HG02885 (cell line): Measurements from ENCODE around the gene C16orf86.
A peak's percentile ranks its signal among the peaks of the same experiment; 100 is the strongest.

Source experiments
- ATAC-seq: cut with Tn5 transposase; IDR thresholded peaks from one replicate; pipeline ENCODE4 v1.9.1; 2021; ENCODE audit warnings: mild to moderate bottlenecking; ENCODE audit not compliant: unreplicated experiment, poor library complexity

The C16orf86 gene

GRCh38 chr16:67653128-67653788 lies 13.4 kb upstream of the C16orf86 start:
- ATAC-seq: no peak

GRCh38 chr16:67653789-67654402 lies 12.7 kb upstream of the C16orf86 start:
- no peak for ATAC-seq

- no peak for ATAC-seq
These were observed 12.2 kb upstream of the C16orf86 start for GRCh38 chr16:67654403-67654911.

- ATAC-seq: no peak
These were observed 11.3 kb upstream of the C16orf86 start for GRCh38 chr16:67655363-67655762.

- no peak for ATAC-seq
These were observed 10.1 kb upstream of the C16orf86 start for GRCh38 chr16:67656344-67657016.

- no peak for ATAC-seq
These were observed 9.5 kb upstream of the C16orf86 start for GRCh38 chr16:67657017-67657608.

GRCh38 chr16:67657751-67658518 lies 8.7 kb upstream of the C16orf86 start:
- ATAC-seq: no peak

GRCh38 chr16:67658849-67659674 lies 7.6 kb upstream of the C16orf86 start:
- no peak for ATAC-seq

GRCh38 chr16:67659675-67660563 lies 6.7 kb upstream of the C16orf86 start, which contains the start of gene ACD:
Gene ACD, minus strand, starts transcription at chr16:67660260. Its CDS starts 40 bp downstream, at chr16:67660220.
- peak; percentile 63 for ATAC-seq

GRCh38 chr16:67660564-67661028 lies 6.0 kb upstream of the C16orf86 start, which contains the start of gene PARD6A:
Gene PARD6A, plus strand, starts transcription at chr16:67660960. Its CDS starts 79 bp downstream, at chr16:67661039.
- ATAC-seq: peak; percentile 84

- no peak for ATAC-seq
These were observed 5.4 kb upstream of the C16orf86 start for GRCh38 chr16:67661101-67661761.

GRCh38 chr16:67661886-67662652 lies 4.5 kb upstream of the C16orf86 start:
- ATAC-seq: no peak

- ATAC-seq: no peak
These were observed 4.0 kb upstream of the C16orf86 start for GRCh38 chr16:67662653-67663010.

- ATAC-seq: no peak
These were observed 3.3 kb upstream of the C16orf86 start for GRCh38 chr16:67663151-67663876.

GRCh38 chr16:67663877-67664222 lies 2.8 kb upstream of the C16orf86 start:
- ATAC-seq: no peak

GRCh38 chr16:67664258-67664657 lies 2.4 kb upstream of the C16orf86 start:
- no peak for ATAC-seq
